ENCODE results near the gene PRKCA. TPM values are rescaled to one million over a fixed set of nuclear protein-coding genes. Genes with fewer than 3 reads are reported as not detected.
"Not testable (repeated sequence)": the region's sequence is repeated elsewhere in the genome, so short reads cannot be mapped to it uniquely, and the experiment has no call there.

PRKCA gene
- total RNA-seq (10 to 100 TPM in 7 of 10 donors, 1 to 10 TPM in 3; 4.5 to 27.6 (median 13.7) TPM), polyA plus RNA-seq (1 to 10 TPM; 1.6 to 2.5 TPM)
- long read RNA-seq, donor 1, partial matches to known transcripts: 1 of 6 reads
- long read RNA-seq, donor 1, other reads (novel, unspliced or antisense): 5 of 6 reads
- long read RNA-seq, donor 2, partial matches to known transcripts: 0 of 7 reads
- long read RNA-seq, donor 2, other reads (novel, unspliced or antisense): 7 of 7 reads
- long read RNA-seq, donor 3, partial matches to known transcripts: 0 of 3 reads
- long read RNA-seq, donor 3, other reads (novel, unspliced or antisense): 3 of 3 reads

DNA sequence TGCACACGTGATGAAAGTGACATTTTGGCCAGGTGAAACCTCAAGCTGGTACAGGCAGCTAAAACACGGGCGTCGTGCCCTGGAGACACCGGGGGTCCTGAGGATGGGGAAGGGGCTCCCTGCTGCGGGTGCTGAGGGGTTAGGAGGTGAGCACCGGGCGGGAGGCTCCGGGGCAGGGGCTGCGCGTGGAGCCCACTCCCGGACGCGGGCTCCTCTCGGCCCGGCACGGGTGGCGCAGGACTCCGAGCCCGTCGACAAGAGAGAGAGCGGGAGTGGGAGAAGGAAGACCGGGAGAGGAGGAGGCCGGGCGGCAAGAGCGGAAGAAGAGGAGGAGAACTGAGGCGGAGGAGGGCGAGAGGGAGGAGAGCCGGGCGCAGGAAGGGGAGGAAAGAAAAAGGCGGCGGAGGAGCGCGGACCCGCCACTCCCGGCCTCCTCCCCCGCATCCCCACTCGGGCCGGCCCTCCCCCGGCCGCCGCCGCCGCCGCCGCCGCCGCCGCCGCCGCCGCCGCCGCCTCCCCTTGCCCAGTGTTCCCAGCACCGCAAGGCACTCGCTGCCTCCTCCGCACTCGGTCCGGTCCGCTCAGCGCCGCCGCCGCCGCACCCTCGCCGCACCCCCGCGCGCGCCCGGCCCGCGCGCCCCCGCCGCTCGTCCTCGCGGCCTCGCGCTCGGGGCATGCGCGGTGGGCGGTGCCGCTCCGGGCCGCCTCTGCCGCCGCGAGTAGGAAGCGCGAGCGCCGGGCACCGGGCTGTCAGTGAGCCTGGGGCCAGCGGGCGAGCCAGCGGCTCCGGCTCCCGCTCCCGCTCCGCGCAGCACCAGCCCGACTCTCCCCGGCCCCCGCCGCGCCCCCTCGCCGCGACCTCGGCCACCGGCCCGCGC, at the start of gene PRKCA:
PRKCA (plus strand) TSS at position 750 of the 878 bp plus-strand sequence.
- Histone ChIP-seq H3K27me3 (peaks cover 0 to 22% (median 0%) of the 10 kb centered on the region in 7 donors), H3K4me3 (peak within 1 kb of the TSS; percentile 72 to 97 (median 81)), H3K4me1 (peaks cover 0 to 40% (median 17%) of the 10 kb centered on the region in 9 donors), H3K9me3 (no peaks in the 10 kb centered on the region), H3K36me3 (no peaks in the 10 kb centered on the region), H3K27ac (peak within 1 kb of the TSS; percentile 51 to 87 (median 75))
- DNase-seq (peak; percentile 59 to 81), ATAC-seq (peak; percentile 67 to 93 (median 88))
- TF ChIP-seq, protein P1, sequence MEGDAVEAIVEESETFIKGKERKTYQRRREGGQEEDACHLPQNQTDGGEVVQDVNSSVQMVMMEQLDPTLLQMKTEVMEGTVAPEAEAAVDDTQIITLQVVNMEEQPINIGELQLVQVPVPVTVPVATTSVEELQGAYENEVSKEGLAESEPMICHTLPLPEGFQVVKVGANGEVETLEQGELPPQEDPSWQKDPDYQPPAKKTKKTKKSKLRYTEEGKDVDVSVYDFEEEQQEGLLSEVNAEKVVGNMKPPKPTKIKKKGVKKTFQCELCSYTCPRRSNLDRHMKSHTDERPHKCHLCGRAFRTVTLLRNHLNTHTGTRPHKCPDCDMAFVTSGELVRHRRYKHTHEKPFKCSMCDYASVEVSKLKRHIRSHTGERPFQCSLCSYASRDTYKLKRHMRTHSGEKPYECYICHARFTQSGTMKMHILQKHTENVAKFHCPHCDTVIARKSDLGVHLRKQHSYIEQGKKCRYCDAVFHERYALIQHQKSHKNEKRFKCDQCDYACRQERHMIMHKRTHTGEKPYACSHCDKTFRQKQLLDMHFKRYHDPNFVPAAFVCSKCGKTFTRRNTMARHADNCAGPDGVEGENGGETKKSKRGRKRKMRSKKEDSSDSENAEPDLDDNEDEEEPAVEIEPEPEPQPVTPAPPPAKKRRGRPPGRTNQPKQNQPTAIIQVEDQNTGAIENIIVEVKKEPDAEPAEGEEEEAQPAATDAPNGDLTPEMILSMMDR (IDR thresholded peaks at IDR 0.05): no peak
- 1% methylated on average over 53 to 101 of the region's 117 CpGs for WGBS, 2 donors
- intact Hi-C loops (cut with DNase I): loop anchor here in 2 of 10 donors (5.0 to 10.0 kb wide), 2 partner anchors 240 to 263 kb away; no protein-coding TSS in a partner anchor

DNA sequence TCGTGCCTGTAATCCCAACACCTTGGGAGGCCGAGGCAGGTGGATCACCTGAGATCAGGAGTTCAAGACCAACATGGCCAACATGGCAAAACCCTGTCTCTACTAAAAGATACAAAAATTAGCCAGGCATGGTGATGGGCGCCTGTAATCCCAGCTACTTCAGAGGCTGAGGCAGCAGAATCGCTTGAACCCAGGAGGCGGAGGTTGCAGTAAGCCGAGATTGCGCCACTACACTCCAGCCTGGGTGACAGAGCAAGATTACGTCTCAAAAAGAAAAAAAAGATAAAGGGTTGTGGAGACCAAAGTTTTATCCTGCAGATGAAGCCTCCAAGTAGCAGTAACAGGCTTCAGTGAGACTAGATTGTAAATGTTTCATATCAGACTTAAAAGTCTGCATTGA, 49.0 kb upstream of the PRKCA start:
- not testable (repeated sequence) for H3K36me3 ChIP-seq, H3K9me3 ChIP-seq
- intact Hi-C loops (cut with DNase I): loop anchor here in 4 of 10 donors (5.0 to 10.0 kb wide), 5 partner anchors 311 to 651 kb away; no protein-coding TSS in a partner anchor

GRCh38 chr17:66255112-66255511, 47.3 kb upstream of the PRKCA start:
- 22 to 26% methylated on average over 4 of the region's 4 CpGs for whole genome bisulfite sequencing, 2 donors

More for the DNA sequence above, 49.0 kb upstream of the PRKCA start:
- DNase-seq, H3K4me1 ChIP-seq, H3K27ac ChIP-seq, ATAC-seq, H3K27me3 ChIP-seq, H3K4me3 ChIP-seq: not testable (repeated sequence)
- 90 to 93% methylated on average over 8 of the region's 8 CpGs for WGBS, 2 donors

GRCh38 chr17:66255527-66255971, 46.9 kb upstream of the PRKCA start:
- H3K4me3 ChIP-seq: no peak overlapping the region
- H3K27me3 ChIP-seq: no peaks in the 10 kb centered on the region
- peaks cover 0 to 3% (median 0%) of the 10 kb centered on the region in 9 donors for H3K4me1 ChIP-seq
- no peaks in the 10 kb centered on the region for H3K36me3 ChIP-seq
- H3K27ac ChIP-seq: no peak overlapping the region
- ATAC-seq: no peak
- no peak for DNase-seq
- 77 to 84% methylated on average over 3 of the region's 3 CpGs for WGBS, 2 donors
- TF ChIP-seq, protein P1 (IDR thresholded peaks at IDR 0.05): no peak
- intact Hi-C loops (cut with DNase I): loop anchor here (1.0 to 10.0 kb wide), 13 partner anchors 309 to 649 kb away; no protein-coding TSS in a partner anchor
- H3K9me3 ChIP-seq: no peaks in the 10 kb centered on the region

More at GRCh38 chr17:66255112-66255511, 47.3 kb upstream of the PRKCA start:
- DNase-seq: peak in 1 of 2 donors; percentile 36
- TF ChIP-seq, protein P1 (IDR thresholded peaks at IDR 0.05): peak; percentile 32 to 83 (median 70)
- no peaks in the 10 kb centered on the region for H3K9me3 ChIP-seq
- intact Hi-C loops (cut with DNase I): loop anchor here (1.0 to 10.0 kb wide), 13 partner anchors 310 to 650 kb away; no protein-coding TSS in a partner anchor
- H3K4me1 ChIP-seq: peaks cover 0 to 3% (median 0%) of the 10 kb centered on the region in 9 donors
- no peak overlapping the region for H3K27ac ChIP-seq
- H3K36me3 ChIP-seq: no peaks in the 10 kb centered on the region
- peak in 7 of 8 donors; percentile 58 to 82 (median 68) for ATAC-seq
- no peaks in the 10 kb centered on the region for H3K27me3 ChIP-seq
- no peak overlapping the region for H3K4me3 ChIP-seq

Measured in heart right ventricle (tissue), 16 donors.